ENCODE data around the gene C20orf173.
"Not testable (repeated sequence)": the region's sequence is repeated elsewhere in the genome, so short reads cannot be mapped to it uniquely, and the experiment has no call there.

The C20orf173 gene

GRCh38 chr20:35523298-35523888 is 6.1 kb downstream of the C20orf173 start:
- no peak overlapping the region for H2AFZ ChIP-seq (ENCODE audit: low read length, unreplicated experiment)
- H3K79me2 ChIP-seq (ENCODE audit: control insufficient read depth, insufficient read depth, low read length, unreplicated experiment), result no peaks in the 10 kb centered on the region
- no peaks in the 10 kb centered on the region for H3K27me3 ChIP-seq (ENCODE audit: insufficient read depth, low read length)
- no peak overlapping the region for H3K27ac ChIP-seq (ENCODE audit: low read depth, low read length)
- no peaks in the 10 kb centered on the region for H3K36me3 ChIP-seq (ENCODE audit: insufficient read depth, low read length)
- H3K4me1 ChIP-seq (ENCODE audit: control insufficient read depth, insufficient read depth, low read length, unreplicated experiment), result no peaks in the 10 kb centered on the region
- H3K4me3 ChIP-seq (ENCODE audit: low read depth, low read length), result no peak overlapping the region

- Histone ChIP-seq H3K4me3 (ENCODE audit: low read depth, low read length) (no peak overlapping the region), H3K36me3 (ENCODE audit: insufficient read depth, low read length) (no peaks in the 10 kb centered on the region), H3K79me2 (ENCODE audit: control insufficient read depth, insufficient read depth, low read length, unreplicated experiment) (no peaks in the 10 kb centered on the region)
Observed at GRCh38 chr20:35518955-35519354, 10.5 kb downstream of the C20orf173 start.

DNA sequence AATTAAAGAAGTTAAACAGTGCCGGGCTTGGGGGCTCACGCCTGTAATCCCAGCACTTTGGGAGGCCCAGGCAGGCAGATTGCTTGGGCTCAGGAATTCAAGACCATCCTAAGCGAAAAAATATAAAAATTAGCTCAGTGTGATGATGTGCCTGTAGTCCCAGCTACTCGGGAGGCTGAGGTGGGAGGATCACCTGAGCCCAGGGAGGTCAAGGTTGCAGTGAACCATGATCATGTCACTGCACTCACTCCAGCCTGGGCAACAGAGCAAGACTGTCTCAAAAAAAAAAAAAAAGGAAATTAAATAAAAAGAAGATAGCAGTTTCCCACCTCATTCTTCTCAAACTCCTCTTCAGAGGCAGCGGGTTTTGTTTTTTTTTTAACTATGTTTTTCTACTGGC is 11.7 kb downstream of the C20orf173 start:
- not testable (repeated sequence) for H3K4me3 ChIP-seq (ENCODE audit: low read depth, low read length); H3K27ac ChIP-seq (ENCODE audit: low read depth, low read length); H2AFZ ChIP-seq (ENCODE audit: low read length, unreplicated experiment); H3K27me3 ChIP-seq (ENCODE audit: insufficient read depth, low read length); H3K36me3 ChIP-seq (ENCODE audit: insufficient read depth, low read length); H3K79me2 ChIP-seq (ENCODE audit: control insufficient read depth, insufficient read depth, low read length, unreplicated experiment)
- H3K4me1 ChIP-seq (ENCODE audit: control insufficient read depth, insufficient read depth, low read length, unreplicated experiment), result peaks cover 19% of the 10 kb centered on the region

More at GRCh38 chr20:35518955-35519354, 10.5 kb downstream of the C20orf173 start:
- Histone ChIP-seq H3K27ac (ENCODE audit: low read depth, low read length) (no peak overlapping the region), H3K27me3 (ENCODE audit: insufficient read depth, low read length) (no peaks in the 10 kb centered on the region), H3K4me1 (ENCODE audit: control insufficient read depth, insufficient read depth, low read length, unreplicated experiment) (peaks cover 19% of the 10 kb centered on the region), H2AFZ (ENCODE audit: low read length, unreplicated experiment) (no peak overlapping the region)

- H2AFZ ChIP-seq (ENCODE audit: low read length, unreplicated experiment), result no peak overlapping the region
Observed at GRCh38 chr20:35517125-35517524, 12.3 kb downstream of the C20orf173 start.

GRCh38 chr20:35515949-35516645 is 13.4 kb downstream of the C20orf173 start:
- Histone ChIP-seq H2AFZ (ENCODE audit: low read length, unreplicated experiment) (no peak overlapping the region), H3K36me3 (ENCODE audit: insufficient read depth, low read length) (peaks cover 6% of the 10 kb centered on the region; the same call in 1 of the 2 replicates), H3K27ac (ENCODE audit: low read depth, low read length) (peak overlapping the region; percentile 6; the same call in 1 of the 2 replicates), H3K79me2 (ENCODE audit: control insufficient read depth, insufficient read depth, low read length, unreplicated experiment) (no peaks in the 10 kb centered on the region), H3K27me3 (ENCODE audit: insufficient read depth, low read length) (no peaks in the 10 kb centered on the region), H3K4me3 (ENCODE audit: low read depth, low read length) (no peak overlapping the region), H3K4me1 (ENCODE audit: control insufficient read depth, insufficient read depth, low read length, unreplicated experiment) (peaks cover 19% of the 10 kb centered on the region)

More at GRCh38 chr20:35517125-35517524, 12.3 kb downstream of the C20orf173 start:
- Histone ChIP-seq H3K4me1 (ENCODE audit: control insufficient read depth, insufficient read depth, low read length, unreplicated experiment) (peaks cover 19% of the 10 kb centered on the region), H3K36me3 (ENCODE audit: insufficient read depth, low read length) (no peaks in the 10 kb centered on the region), H3K27ac (ENCODE audit: low read depth, low read length) (no peak overlapping the region), H3K4me3 (ENCODE audit: low read depth, low read length) (no peak overlapping the region), H3K79me2 (ENCODE audit: control insufficient read depth, insufficient read depth, low read length, unreplicated experiment) (no peaks in the 10 kb centered on the region), H3K27me3 (ENCODE audit: insufficient read depth, low read length) (no peaks in the 10 kb centered on the region)

- H2AFZ ChIP-seq (ENCODE audit: low read length, unreplicated experiment), result no peak overlapping the region
- H3K27me3 ChIP-seq (ENCODE audit: insufficient read depth, low read length), result no peaks in the 10 kb centered on the region
- H3K4me3 ChIP-seq (ENCODE audit: low read depth, low read length), result no peak overlapping the region
- H3K79me2 ChIP-seq (ENCODE audit: control insufficient read depth, insufficient read depth, low read length, unreplicated experiment), result no peaks in the 10 kb centered on the region
- H3K27ac ChIP-seq (ENCODE audit: low read depth, low read length), result no peak overlapping the region
- H3K4me1 ChIP-seq (ENCODE audit: control insufficient read depth, insufficient read depth, low read length, unreplicated experiment), result peaks cover 19% of the 10 kb centered on the region
- peaks cover 6% of the 10 kb centered on the region; the same call in 1 of the 2 replicates for H3K36me3 ChIP-seq (ENCODE audit: insufficient read depth, low read length)
Observed at GRCh38 chr20:35515341-35515740, 14.1 kb downstream of the C20orf173 start.

DNA sequence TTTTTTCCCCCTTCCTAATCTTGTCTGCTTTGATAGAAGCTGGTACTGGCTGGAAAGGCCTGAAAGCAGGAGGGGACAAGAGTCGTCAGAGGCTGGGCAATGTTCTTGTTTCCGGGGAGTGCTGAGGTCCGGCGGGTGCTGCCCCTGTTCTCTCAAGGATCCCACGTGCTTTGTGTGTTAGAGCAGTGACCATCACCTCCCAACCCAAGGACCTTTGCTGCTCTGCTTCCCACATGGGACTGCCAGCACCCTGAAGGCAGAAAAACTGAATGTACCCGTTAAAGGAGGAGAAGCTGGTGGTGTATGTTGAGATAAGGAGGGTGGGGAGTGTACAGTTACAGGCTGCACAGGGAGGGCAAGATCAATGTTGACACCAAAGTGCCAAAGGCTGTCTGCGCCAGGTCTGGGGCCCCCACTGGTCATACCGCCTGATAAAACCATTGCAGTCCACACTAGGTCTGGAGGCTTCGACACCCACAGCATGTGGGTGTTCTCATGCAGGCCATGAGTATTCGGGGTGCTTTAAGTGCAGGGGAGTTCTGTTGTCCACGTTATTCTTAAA is 15.0 kb downstream of the C20orf173 start:
- H3K36me3 ChIP-seq (ENCODE audit: insufficient read depth, low read length), result peaks cover 10% of the 10 kb centered on the region
- no peak overlapping the region for H3K4me3 ChIP-seq (ENCODE audit: low read depth, low read length)
- H3K27me3 ChIP-seq (ENCODE audit: insufficient read depth, low read length), result no peaks in the 10 kb centered on the region
- no peaks in the 10 kb centered on the region for H3K79me2 ChIP-seq (ENCODE audit: control insufficient read depth, insufficient read depth, low read length, unreplicated experiment)
- H2AFZ ChIP-seq (ENCODE audit: low read length, unreplicated experiment), result no peak overlapping the region
- H3K27ac ChIP-seq (ENCODE audit: low read depth, low read length), result no peak overlapping the region
- H3K4me1 ChIP-seq (ENCODE audit: control insufficient read depth, insufficient read depth, low read length, unreplicated experiment), result peaks cover 19% of the 10 kb centered on the region

- no peak overlapping the region for H3K27ac ChIP-seq (ENCODE audit: low read depth, low read length)
- peaks cover 19% of the 10 kb centered on the region for H3K4me1 ChIP-seq (ENCODE audit: control insufficient read depth, insufficient read depth, low read length, unreplicated experiment)
- H3K79me2 ChIP-seq (ENCODE audit: control insufficient read depth, insufficient read depth, low read length, unreplicated experiment), result no peaks in the 10 kb centered on the region
- no peak overlapping the region for H3K4me3 ChIP-seq (ENCODE audit: low read depth, low read length)
- H3K27me3 ChIP-seq (ENCODE audit: insufficient read depth, low read length), result no peaks in the 10 kb centered on the region
- no peak overlapping the region for H2AFZ ChIP-seq (ENCODE audit: low read length, unreplicated experiment)
- peaks cover 11% of the 10 kb centered on the region for H3K36me3 ChIP-seq (ENCODE audit: insufficient read depth, low read length)
Observed at GRCh38 chr20:35511814-35512420, 17.5 kb downstream of the C20orf173 start.

- Histone ChIP-seq H2AFZ (ENCODE audit: low read length, unreplicated experiment) (no peak overlapping the region), H3K4me1 (ENCODE audit: control insufficient read depth, insufficient read depth, low read length, unreplicated experiment) (peaks cover 19% of the 10 kb centered on the region), H3K36me3 (ENCODE audit: insufficient read depth, low read length) (peaks cover 12% of the 10 kb centered on the region), H3K27me3 (ENCODE audit: insufficient read depth, low read length) (no peaks in the 10 kb centered on the region), H3K4me3 (ENCODE audit: low read depth, low read length) (no peak overlapping the region), H3K27ac (ENCODE audit: low read depth, low read length) (no peak overlapping the region), H3K79me2 (ENCODE audit: control insufficient read depth, insufficient read depth, low read length, unreplicated experiment) (no peaks in the 10 kb centered on the region)
Observed at GRCh38 chr20:35510951-35511735, 18.3 kb downstream of the C20orf173 start.

DNA sequence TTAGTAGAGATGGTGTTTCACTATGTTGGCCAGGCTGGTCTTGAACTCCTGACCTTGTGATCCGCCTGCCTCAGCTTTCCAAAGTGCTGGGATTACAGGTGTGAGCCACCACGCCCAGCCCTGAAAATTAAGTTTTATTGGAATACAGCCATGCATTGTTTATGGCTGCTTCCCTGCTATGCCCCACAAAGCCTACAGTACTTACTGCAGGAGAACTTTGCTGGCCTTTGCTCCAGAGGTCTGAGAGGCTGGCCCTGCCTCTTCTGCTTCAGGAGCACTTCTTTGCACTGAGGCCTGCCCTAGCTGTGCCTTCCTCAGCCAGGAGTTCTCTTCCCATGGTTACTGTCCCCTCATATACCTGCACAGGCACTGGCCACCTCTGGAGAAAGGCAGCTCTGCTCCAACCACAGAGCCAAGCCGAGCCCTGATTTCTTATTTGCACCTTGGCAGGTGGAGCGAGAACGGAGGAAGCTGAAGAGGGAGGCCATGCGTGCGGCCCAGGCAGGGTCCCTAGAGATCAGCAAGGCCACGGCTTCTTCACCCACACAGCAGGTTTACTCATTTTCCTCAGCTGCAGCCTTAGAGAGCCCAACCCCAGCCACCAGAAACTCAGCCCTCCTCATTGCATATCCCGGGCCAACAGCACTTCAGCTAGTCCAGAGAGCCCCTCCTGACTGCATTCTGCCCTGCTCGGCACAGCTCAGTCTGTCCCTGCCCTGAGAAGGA is 20.8 kb downstream of the C20orf173 start:
- no peak overlapping the region for H3K27ac ChIP-seq (ENCODE audit: low read depth, low read length)
- no peaks in the 10 kb centered on the region for H3K79me2 ChIP-seq (ENCODE audit: control insufficient read depth, insufficient read depth, low read length, unreplicated experiment)
- H3K4me3 ChIP-seq (ENCODE audit: low read depth, low read length), result no peak overlapping the region
- H3K36me3 ChIP-seq (ENCODE audit: insufficient read depth, low read length), result peaks cover 14% of the 10 kb centered on the region
- peaks cover 10% of the 10 kb centered on the region for H3K4me1 ChIP-seq (ENCODE audit: control insufficient read depth, insufficient read depth, low read length, unreplicated experiment)
- no peaks in the 10 kb centered on the region for H3K27me3 ChIP-seq (ENCODE audit: insufficient read depth, low read length)
- H2AFZ ChIP-seq (ENCODE audit: low read length, unreplicated experiment), result no peak overlapping the region
